Neural cell (in vitro differentiated cells): Measurements from ENCODE around the gene ARL4A.

ENCODE experiments used
- CTCF ChIP-seq: fragments of 450-650 bp; IDR thresholded peaks from 2 replicates; pipeline ENCODE4 v1.5.1; 2014; ENCODE audit warnings: antibody characterized with exemption, mild to moderate bottlenecking, moderate library complexity; ENCODE audit not compliant: poor library complexity, severe bottlenecking
- EP300 ChIP-seq: fragments of 450-650 bp; conservative IDR thresholded peaks from 2 replicates; pipeline ENCODE4 v1.6.1; 2014; ENCODE audit warnings: antibody characterized with exemption, mild to moderate bottlenecking, moderate library complexity; ENCODE audit not compliant: poor library complexity, severe bottlenecking
- EZH2 ChIP-seq: fragments of 200-600, 300-800 bp; shearing (Covaris generic), sonication (generic); IDR thresholded peaks from 2 replicates; pipeline ENCODE4 v1.6.1; 2014; ENCODE audit warnings: antibody characterized with exemption, low read length, borderline replicate concordance, mild to moderate bottlenecking; ENCODE audit not compliant: insufficient read depth, poor library complexity, severe bottlenecking
- MXI1 ChIP-seq: fragments of 450-650 bp; conservative IDR thresholded peaks from 2 replicates; pipeline ENCODE4 v1.6.1; 2014; ENCODE audit warnings: antibody characterized with exemption, mild to moderate bottlenecking; ENCODE audit not compliant: poor library complexity, severe bottlenecking
- POLR2AphosphoS5 ChIP-seq: IDR thresholded peaks from 2 replicates; pipeline ENCODE4 v1.6.1; 2012
- RAD21 ChIP-seq: fragments of 450-650 bp; conservative IDR thresholded peaks from 2 replicates; pipeline ENCODE4 v1.6.1; 2014; ENCODE audit warnings: antibody characterized with exemption, mild to moderate bottlenecking, moderate library complexity
- REST ChIP-seq: IDR thresholded peaks from 2 replicates; pipeline ENCODE4 v1.6.1; 2012; ENCODE audit warnings: borderline replicate concordance
- SMC3 ChIP-seq: fragments of 450-650 bp; conservative IDR thresholded peaks from 2 replicates; pipeline ENCODE4 v1.6.1; 2014; ENCODE audit warnings: antibody characterized with exemption, mild to moderate bottlenecking, moderate library complexity; ENCODE audit not compliant: poor library complexity

DNA sequence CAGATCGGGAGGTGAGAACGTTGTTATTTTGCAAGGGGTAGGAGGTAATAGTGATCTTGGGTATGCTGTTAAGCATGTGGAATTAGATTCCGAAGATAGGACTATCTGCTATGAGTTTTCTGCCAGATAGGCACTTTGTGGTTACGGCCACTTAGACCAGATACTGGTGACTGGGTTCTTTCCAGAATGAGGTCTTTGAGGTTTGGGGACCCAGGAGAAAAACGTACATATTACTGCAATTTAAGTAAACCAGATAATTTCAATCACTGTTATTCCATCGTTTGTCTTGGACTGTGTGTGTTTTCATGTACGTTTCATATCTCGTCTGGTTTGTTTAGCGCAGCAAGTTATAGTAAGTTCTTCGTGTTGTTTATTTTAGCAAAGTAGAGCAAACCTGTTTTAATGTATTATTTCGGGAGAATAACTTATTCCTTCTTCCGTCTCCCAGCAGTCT, 312 bp downstream of the ARL4A start:
- TF ChIP-seq RAD21 (no peak), EZH2 (no peak), CTCF (no peak), REST (no peak), POLR2AphosphoS5 (no peak), MXI1 (no peak), EP300 (no peak), SMC3 (no peak)
